A673 (cell line): Measurements from ENCODE around the gene BMP4. TPM values are rescaled to one million over a fixed set of nuclear protein-coding genes. Genes with fewer than 3 reads are reported as not detected.

Experiments
- BruUV-seq: library from RNA; stranded (reverse); fragments of 400-500 nt; replicated peaks from 2 replicates; lab custom pipeline; 2021; lab: Mats Ljungman, UMichigan
- CTCF ChIA-PET: fragments of 300-600 bp; sonication (Branson Sonifier 250); formaldehyde crosslinking; loops from one replicate; lab custom pipeline; 2022; ENCODE audit warnings: antibody characterized with exemption; lab: Charles Lee
- POLR2A ChIA-PET: fragments of 300-600 bp; sonication (Branson Sonifier 250); formaldehyde crosslinking; loops from one replicate; lab custom pipeline; 2022; ENCODE audit warnings: antibody characterized with exemption; ENCODE audit not compliant: low non-redundant PET; lab: Charles Lee
- DNase-seq: peaks from one replicate; pipeline ENCODE4 v3.0.0-alpha.2; 2015; ENCODE audit warnings: low spot score
- H3K27ac ChIP-seq: fragments of 200-600 bp; sonication (generic); 2 replicates; pipeline ENCODE4 v1.5.1; 2016; ENCODE audit warnings: mixed run types, low read depth, mild to moderate bottlenecking, mixed read lengths, antibody characterized with exemption, low read length; ENCODE audit not compliant: poor library complexity, severe bottlenecking
- H3K27me3 ChIP-seq: fragments of 200-600 bp; sonication (generic); replicated peaks from 2 replicates; pipeline ENCODE4 v1.6.1; 2017; ENCODE audit warnings: mixed run types, low read depth, mild to moderate bottlenecking, mixed read lengths, antibody characterized with exemption, low read length; ENCODE audit not compliant: insufficient read depth, poor library complexity
- H3K36me3 ChIP-seq: fragments of 200-600 bp; sonication (generic); 2 replicates; pipeline ENCODE4 v1.6.1; 2016; ENCODE audit warnings: mixed run types, mild to moderate bottlenecking, mixed read lengths, antibody characterized with exemption, low read length; ENCODE audit not compliant: insufficient read depth, poor library complexity, severe bottlenecking
- H3K4me1 ChIP-seq: fragments of 200-600 bp; sonication (generic); 2 replicates; pipeline ENCODE4 v1.6.1; 2017; ENCODE audit warnings: mixed run types, mild to moderate bottlenecking, mixed read lengths, antibody characterized with exemption, low read length; ENCODE audit not compliant: insufficient read depth, poor library complexity, severe bottlenecking
- H3K4me3 ChIP-seq: fragments of 200-600 bp; sonication (generic); 2 replicates; pipeline ENCODE4 v1.5.1; 2016; ENCODE audit warnings: low read depth, mixed run types, mild to moderate bottlenecking, mixed read lengths, low read length; ENCODE audit not compliant: poor library complexity, severe bottlenecking
- H3K9me3 ChIP-seq: fragments of 200-600 bp; sonication (generic); 2 replicates; pipeline ENCODE4 v1.6.1; 2016; ENCODE audit warnings: mixed run types, low read depth, mild to moderate bottlenecking, mixed read lengths, antibody characterized with exemption, low read length; ENCODE audit not compliant: poor library complexity, severe bottlenecking
- EZH2 ChIP-seq: fragments of 200-600 bp; sonication (generic); IDR thresholded peaks from 2 replicates; pipeline ENCODE4 v1.6.1; 2017; ENCODE audit warnings: borderline replicate concordance, low read depth, mild to moderate bottlenecking, mixed read lengths, antibody characterized with exemption, low read length; ENCODE audit not compliant: poor library complexity, severe bottlenecking
- intact Hi-C: fragments of 100-400 bp; cut with micrococcal nuclease; formaldehyde crosslinking; loops from one replicate; pipeline ENCODE4 v1.10.0; 2022; ENCODE audit not compliant: unreplicated experiment
- total RNA-seq: library from RNA; stranded (reverse); gene quantifications from 2 replicates; pipeline ENCODE4 v1.2.3, GENCODE V29; 2021
- TF ChIP-seq, protein P1 (sequence below): fragments of 300-800, 200-600 bp; sonication (generic); conservative IDR thresholded peaks from 2 replicates; pipeline ENCODE4 v1.5.1; 2017; ENCODE audit warnings: low read depth, mild to moderate bottlenecking, antibody characterized with exemption, low read length, moderate library complexity, mixed read lengths

BMP4 gene
- total RNA-seq, 1 experiment from 2014 or later = not detected

DNA sequence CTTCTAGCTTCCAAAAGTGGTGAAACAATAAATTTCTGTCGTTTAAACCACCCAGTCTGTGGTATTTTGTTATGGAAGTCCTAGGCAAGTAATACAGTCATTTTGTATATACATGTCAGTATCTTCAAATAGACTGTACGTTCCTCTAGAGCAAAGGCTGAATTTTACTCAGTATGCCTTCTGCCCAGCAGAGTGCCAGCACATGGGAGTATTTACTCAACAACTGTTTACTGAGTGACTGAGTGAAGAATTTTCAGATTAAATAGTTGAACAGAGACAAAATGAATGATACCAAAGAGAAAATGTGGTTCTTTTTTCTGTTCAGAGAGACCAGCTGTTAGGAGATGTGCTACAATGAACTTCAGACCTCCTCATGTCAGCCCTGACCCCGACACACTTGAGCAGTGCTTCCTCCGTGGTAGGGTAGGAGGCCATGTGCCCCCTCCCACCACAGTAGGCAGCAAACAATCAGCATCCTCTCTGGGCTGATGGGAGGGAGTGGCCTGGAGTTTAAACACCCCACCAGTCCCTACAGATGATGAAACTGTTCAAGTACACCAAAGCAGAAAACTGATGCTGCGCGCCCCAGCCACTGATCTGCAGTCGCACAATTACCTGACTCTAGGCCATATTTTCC lies 21.7 kb downstream of the BMP4 start:
- Histone ChIP-seq H3K4me3 (no peak overlapping the region), H3K4me1 (no peaks in the 10 kb centered on the region), H3K27ac (no peak overlapping the region), H3K9me3 (no peaks in the 10 kb centered on the region), H3K27me3 (peaks cover 4% of the 10 kb centered on the region), H3K36me3 (no peaks in the 10 kb centered on the region)
- POLR2A ChIA-PET = no interaction called here
- no peak for DNase-seq
- CTCF ChIA-PET = no interaction called here
- intact Hi-C loops = no loop called here
- TF ChIP-seq EZH2 = no peak
- TF ChIP-seq, protein P1, sequence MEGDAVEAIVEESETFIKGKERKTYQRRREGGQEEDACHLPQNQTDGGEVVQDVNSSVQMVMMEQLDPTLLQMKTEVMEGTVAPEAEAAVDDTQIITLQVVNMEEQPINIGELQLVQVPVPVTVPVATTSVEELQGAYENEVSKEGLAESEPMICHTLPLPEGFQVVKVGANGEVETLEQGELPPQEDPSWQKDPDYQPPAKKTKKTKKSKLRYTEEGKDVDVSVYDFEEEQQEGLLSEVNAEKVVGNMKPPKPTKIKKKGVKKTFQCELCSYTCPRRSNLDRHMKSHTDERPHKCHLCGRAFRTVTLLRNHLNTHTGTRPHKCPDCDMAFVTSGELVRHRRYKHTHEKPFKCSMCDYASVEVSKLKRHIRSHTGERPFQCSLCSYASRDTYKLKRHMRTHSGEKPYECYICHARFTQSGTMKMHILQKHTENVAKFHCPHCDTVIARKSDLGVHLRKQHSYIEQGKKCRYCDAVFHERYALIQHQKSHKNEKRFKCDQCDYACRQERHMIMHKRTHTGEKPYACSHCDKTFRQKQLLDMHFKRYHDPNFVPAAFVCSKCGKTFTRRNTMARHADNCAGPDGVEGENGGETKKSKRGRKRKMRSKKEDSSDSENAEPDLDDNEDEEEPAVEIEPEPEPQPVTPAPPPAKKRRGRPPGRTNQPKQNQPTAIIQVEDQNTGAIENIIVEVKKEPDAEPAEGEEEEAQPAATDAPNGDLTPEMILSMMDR = no peak
- BruUV-seq = no TSS peak

DNA sequence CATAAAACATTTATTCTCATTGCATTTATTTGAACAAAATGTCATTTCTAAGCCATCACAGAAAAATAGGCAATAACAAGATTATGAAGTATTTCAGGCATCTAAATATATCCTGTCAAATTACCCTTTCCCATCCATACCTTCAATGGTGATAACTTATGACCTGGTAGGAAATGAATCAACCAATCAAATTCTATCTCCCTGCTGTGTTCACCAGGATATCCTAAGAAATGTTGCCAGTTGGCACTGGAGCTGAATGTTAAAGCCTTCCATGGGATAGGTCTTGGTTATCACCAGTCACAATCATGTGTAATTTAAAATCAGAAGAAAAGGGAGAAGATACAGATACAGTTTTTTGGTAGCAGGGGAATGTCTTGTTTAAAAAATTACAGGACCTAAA lies 23.7 kb downstream of the BMP4 start:
- no TSS peak for BruUV-seq
- no peaks in the 10 kb centered on the region for H3K4me1 ChIP-seq
- intact Hi-C loops = no loop called here
- TF ChIP-seq, protein P1 = no peak
- TF ChIP-seq EZH2 = no peak
- no peak overlapping the region for H3K27ac ChIP-seq
- POLR2A ChIA-PET = no interaction called here
- DNase-seq = no peak
- H3K9me3 ChIP-seq = no peaks in the 10 kb centered on the region
- CTCF ChIA-PET = no interaction called here
- H3K27me3 ChIP-seq = peaks cover 4% of the 10 kb centered on the region
- H3K4me3 ChIP-seq = no peak overlapping the region
- H3K36me3 ChIP-seq = no peaks in the 10 kb centered on the region

DNA sequence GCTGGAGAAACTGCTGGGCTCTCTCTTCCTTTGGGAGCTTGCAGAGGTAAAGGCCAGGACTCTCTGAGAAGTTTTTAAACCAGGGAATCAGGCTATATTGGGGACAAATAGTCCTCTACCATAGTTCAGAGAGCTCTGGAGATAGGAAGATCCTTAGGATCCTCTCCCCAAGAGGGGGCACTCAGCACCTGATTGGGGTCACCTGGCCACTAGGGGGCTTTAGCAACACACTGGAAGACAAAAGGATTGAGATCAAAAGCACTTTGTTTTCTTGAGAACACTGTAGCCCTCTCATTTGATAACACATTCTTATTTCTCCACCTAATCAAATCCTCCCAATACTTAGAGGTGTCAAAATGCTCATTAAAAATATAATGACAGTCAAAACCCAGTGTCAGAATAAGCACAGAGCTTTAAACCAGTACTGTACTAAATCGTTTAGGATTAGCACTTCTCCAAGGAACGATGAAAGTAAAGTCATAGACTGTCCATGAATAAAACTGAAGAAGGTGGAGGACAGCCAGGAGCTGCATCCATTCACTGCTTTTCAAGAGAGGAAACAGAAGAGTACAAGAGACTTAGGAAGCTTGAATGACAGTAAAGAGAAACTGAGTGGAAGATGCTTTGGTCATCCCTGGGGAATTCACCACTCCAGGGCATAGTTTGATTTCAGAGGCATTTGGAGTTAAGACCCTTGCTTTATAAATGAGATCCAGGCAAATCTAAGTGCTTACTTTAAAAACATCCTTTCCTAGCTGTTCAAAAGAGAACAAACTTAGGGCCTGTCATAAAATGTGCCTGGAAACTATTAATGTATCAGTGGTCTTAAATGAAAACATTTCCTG lies 26.5 kb downstream of the BMP4 start:
- no TSS peak for BruUV-seq
- H3K9me3 ChIP-seq = no peaks in the 10 kb centered on the region
- H3K4me3 ChIP-seq = no peak overlapping the region
- ChIA-PET CTCF (no interaction called here), POLR2A (no interaction called here)
- TF ChIP-seq, protein P1 = peak; percentile 44
- no peak for TF ChIP-seq EZH2
- no peak overlapping the region for H3K27ac ChIP-seq
- H3K36me3 ChIP-seq = no peaks in the 10 kb centered on the region
- intact Hi-C loops = no loop called here
- H3K27me3 ChIP-seq = peaks cover 4% of the 10 kb centered on the region
- H3K4me1 ChIP-seq = no peaks in the 10 kb centered on the region
- DNase-seq = no peak
